GM23338 (cell line): ENCODE measurements around the gene OR2L2.

Experiments used
- EZH2 ChIP-seq: fragments of 200-600 bp; sonication (generic); IDR thresholded peaks from one replicate; pipeline ENCODE4 v1.8.0; 2017; ENCODE audit warnings: antibody characterized with exemption, mild to moderate bottlenecking, low read depth; ENCODE audit not compliant: unreplicated experiment
- EZH2phosphoT487 ChIP-seq: fragments of 200-600 bp; sonication (generic); IDR thresholded peaks from one replicate; pipeline ENCODE4 v1.8.1; 2018; ENCODE audit warnings: antibody characterized with exemption; ENCODE audit not compliant: unreplicated experiment
- JUNB ChIP-seq: IDR thresholded peaks from one replicate; pipeline ENCODE4 v1.6.1; 2016; ENCODE audit warnings: antibody characterized with exemption; ENCODE audit not compliant: unreplicated experiment
- NANOG ChIP-seq: IDR thresholded peaks from 2 replicates; pipeline ENCODE4 v1.6.1; 2016; ENCODE audit warnings: antibody characterized with exemption, borderline replicate concordance
- POLR2AphosphoS5 ChIP-seq: IDR thresholded peaks from 2 replicates; pipeline ENCODE4 v1.6.1; 2016; ENCODE audit warnings: antibody characterized with exemption, low read depth
- TF ChIP-seq, protein P1 (sequence below), 2 experiments: fragments of 200-600 bp in 1 of 2; sonication (generic) in 1 of 2; conservative IDR thresholded peaks; 2 replicates each; pipeline versions ENCODE4 v1.5.1 to v1.6.1; 2016 to 2017; ENCODE audit warnings: antibody characterized with exemption in 2 of 2, low read depth in 2 of 2, mild to moderate bottlenecking in 2 of 2, moderate library complexity in 1 of 2
- TF ChIP-seq, protein P2 (sequence below): IDR thresholded peaks from one replicate; pipeline ENCODE4 v1.6.1; 2018; ENCODE audit warnings: antibody characterized with exemption; ENCODE audit not compliant: unreplicated experiment

DNA sequence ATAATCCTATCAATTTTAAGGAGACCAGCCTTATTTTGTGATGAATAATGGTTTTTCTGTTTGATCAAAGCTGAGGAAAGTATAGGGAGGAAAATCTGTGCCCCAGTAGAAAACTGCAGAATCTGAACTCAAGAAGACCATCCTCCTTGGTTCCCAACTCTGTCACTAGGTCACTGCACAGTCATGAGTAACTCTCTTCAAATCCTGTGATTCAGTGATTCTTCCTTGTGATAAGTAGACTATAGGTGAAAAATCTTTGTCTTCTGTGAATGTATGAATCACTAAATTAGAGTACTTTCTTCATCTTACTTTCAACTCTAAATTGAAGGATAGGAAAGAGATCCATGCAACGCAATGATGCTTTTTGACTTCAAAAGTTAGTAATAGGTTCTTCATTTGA lies 29.7 kb upstream of the OR2L2 start:
- TF ChIP-seq EZH2phosphoT487 (no peak), NANOG (no peak), EZH2 (no peak), POLR2AphosphoS5 (no peak), JUNB (no peak)
- TF ChIP-seq, protein P1, sequence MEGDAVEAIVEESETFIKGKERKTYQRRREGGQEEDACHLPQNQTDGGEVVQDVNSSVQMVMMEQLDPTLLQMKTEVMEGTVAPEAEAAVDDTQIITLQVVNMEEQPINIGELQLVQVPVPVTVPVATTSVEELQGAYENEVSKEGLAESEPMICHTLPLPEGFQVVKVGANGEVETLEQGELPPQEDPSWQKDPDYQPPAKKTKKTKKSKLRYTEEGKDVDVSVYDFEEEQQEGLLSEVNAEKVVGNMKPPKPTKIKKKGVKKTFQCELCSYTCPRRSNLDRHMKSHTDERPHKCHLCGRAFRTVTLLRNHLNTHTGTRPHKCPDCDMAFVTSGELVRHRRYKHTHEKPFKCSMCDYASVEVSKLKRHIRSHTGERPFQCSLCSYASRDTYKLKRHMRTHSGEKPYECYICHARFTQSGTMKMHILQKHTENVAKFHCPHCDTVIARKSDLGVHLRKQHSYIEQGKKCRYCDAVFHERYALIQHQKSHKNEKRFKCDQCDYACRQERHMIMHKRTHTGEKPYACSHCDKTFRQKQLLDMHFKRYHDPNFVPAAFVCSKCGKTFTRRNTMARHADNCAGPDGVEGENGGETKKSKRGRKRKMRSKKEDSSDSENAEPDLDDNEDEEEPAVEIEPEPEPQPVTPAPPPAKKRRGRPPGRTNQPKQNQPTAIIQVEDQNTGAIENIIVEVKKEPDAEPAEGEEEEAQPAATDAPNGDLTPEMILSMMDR (conservative IDR thresholded peaks at IDR 0.05; ENCODE audit: low read depth in 2 of 2), result no peak
- TF ChIP-seq, protein P2, sequence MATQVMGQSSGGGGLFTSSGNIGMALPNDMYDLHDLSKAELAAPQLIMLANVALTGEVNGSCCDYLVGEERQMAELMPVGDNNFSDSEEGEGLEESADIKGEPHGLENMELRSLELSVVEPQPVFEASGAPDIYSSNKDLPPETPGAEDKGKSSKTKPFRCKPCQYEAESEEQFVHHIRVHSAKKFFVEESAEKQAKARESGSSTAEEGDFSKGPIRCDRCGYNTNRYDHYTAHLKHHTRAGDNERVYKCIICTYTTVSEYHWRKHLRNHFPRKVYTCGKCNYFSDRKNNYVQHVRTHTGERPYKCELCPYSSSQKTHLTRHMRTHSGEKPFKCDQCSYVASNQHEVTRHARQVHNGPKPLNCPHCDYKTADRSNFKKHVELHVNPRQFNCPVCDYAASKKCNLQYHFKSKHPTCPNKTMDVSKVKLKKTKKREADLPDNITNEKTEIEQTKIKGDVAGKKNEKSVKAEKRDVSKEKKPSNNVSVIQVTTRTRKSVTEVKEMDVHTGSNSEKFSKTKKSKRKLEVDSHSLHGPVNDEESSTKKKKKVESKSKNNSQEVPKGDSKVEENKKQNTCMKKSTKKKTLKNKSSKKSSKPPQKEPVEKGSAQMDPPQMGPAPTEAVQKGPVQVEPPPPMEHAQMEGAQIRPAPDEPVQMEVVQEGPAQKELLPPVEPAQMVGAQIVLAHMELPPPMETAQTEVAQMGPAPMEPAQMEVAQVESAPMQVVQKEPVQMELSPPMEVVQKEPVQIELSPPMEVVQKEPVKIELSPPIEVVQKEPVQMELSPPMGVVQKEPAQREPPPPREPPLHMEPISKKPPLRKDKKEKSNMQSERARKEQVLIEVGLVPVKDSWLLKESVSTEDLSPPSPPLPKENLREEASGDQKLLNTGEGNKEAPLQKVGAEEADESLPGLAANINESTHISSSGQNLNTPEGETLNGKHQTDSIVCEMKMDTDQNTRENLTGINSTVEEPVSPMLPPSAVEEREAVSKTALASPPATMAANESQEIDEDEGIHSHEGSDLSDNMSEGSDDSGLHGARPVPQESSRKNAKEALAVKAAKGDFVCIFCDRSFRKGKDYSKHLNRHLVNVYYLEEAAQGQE, result no peak
